Measurements from ENCODE around the gene PDE4A.
A peak's percentile ranks its signal among the peaks of the same experiment; 100 is the strongest.
"Not testable (repeated sequence)": the region's sequence is repeated elsewhere in the genome, so short reads cannot be mapped to it uniquely, and the experiment has no call there.

The PDE4A gene

DNA sequence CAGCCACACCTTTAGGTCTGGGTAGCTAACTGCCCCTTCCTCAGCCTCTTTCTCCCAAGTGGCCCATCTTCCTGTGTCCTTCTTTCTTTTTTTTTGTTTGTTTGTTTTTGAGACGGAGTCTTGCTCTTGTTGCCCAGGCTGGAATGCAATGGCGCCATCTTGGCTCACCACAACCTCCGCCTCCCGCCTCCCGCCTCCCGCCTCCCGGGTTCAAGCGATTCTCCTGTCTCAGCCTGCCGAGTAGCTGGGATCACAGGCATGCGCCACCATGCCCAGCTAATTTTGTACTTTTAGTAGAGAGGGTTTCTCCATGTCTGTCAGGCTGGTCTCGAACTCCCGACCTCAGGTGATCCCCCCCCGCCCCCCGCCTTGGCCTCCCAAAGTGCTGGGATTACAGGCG lies 41.7 kb downstream of the PDE4A start:
- DNase-seq (ENCODE audit: low spot score) = not testable (repeated sequence)

DNA sequence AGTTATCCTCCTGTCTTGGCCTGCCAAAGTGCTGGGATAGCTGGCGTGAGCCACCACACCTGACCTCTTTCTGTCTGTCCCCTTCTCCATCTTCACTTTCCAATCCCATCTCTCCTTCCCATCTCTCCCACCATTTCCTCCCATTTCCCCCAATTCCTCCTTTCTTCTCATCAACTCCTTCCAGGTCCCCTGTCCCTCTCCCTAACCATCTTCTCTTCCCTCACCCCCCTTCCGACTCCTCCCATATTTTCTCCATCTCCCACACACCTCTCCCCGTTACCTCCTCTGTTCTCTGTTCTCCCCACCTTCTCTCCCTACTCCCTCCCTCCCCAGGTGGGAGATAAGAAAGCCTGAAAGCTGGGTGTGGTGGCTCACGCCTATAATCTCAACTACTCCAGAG lies 42.2 kb downstream of the PDE4A start:
- no peak for DNase-seq (ENCODE audit: low spot score)

DNA sequence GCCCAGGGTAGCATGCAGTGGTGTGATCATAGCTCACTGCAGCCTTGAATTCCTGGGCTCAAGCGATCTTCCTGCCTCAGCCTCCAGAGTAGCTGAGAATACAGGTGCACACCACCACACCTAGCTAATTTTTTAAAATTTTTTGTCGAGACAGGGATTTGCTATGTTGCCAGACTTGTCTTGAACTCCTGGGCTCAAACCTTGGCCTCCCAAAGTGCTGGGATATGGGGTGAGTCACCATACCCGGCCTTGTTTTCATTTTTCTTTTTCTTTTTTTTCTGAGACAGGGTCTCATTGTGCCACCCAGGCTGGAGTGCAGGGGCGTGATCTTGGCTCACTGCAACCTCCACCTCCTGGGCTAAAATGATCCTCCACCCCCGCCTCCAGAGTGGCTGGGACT lies 44.1 kb downstream of the PDE4A start:
- no peak for DNase-seq (ENCODE audit: low spot score)

DNA sequence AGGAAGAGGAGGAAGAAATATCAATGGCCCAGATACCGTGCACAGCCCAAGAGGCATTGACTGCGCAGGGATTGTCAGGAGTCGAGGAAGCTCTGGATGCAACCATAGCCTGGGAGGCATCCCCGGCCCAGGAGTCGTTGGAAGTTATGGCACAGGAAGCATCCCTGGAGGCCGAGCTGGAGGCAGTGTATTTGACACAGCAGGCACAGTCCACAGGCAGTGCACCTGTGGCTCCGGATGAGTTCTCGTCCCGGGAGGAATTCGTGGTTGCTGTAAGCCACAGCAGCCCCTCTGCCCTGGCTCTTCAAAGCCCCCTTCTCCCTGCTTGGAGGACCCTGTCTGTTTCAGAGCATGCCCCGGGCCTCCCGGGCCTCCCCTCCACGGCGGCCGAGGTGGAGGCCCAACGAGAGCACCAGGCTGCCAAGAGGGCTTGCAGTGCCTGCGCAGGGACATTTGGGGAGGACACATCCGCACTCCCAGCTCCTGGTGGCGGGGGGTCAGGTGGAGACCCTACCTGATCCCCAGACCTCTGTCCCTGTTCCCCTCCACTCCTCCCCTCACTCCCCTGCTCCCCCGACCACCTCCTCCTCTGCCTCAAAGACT lies 46.9 kb downstream of the PDE4A start:
- DNase-seq (ENCODE audit: low spot score) = no peak

DNA sequence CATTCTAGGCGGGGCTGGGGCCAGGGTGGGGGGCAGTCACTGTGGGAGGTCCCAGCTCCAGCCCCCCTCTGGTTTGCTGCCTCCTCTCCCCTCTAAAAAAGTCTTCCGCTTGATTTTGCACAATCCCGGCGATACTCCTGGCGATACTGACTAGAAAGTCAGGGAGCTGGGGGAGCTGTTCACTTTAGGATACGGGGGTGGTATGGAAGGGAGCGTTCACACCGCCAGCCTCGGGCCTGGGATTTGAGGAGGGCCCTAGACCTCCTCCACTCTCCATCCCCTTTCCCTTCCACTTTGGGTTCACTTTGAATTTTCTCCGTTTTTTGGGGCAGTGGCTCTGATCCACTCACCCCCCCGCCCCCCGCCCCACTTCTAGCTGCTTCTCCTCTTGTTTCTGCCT lies 47.8 kb downstream of the PDE4A start:
- no peak for DNase-seq (ENCODE audit: low spot score)

DNA sequence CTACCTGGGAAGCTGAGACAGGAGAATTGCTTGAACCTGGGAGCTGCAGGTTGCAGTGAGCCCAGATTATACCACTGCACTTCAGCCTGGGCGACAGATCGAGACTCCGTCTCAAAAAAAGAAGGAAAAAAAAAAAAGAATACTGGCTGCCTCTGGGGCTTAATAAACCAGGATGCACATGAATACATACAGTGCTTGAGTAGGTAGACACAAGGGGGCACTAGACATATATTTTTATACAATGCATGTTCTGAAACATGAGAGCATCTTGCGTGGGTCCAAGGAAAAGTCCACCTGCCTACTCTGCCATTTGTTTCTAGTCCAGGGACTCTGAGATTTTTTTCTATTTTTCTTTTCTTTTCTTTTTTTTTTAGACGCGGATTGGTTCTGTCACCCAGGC lies 51.6 kb downstream of the PDE4A start:
- DNase-seq (ENCODE audit: low spot score) = peak; percentile 66

DNA sequence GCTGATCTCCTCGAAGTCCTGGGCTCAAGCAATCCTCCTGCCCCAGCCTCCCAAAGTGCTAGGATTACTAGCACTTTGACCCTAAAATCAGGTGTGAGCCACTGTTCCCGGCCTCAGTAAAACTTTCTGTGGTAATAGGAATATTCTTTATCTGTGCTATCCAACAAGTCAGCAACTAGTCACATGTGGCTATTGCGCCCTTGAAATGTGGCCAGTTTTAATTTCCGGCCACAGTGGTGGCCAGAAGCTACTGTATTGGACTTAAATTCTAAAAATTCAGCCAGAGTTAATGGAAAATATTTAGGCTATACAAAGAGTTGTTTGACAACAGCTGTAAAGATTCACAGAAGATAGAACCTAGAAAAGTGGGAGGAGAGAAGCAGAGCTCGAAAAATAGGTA lies 52.9 kb downstream of the PDE4A start:
- no peak for DNase-seq (ENCODE audit: low spot score)

DNA sequence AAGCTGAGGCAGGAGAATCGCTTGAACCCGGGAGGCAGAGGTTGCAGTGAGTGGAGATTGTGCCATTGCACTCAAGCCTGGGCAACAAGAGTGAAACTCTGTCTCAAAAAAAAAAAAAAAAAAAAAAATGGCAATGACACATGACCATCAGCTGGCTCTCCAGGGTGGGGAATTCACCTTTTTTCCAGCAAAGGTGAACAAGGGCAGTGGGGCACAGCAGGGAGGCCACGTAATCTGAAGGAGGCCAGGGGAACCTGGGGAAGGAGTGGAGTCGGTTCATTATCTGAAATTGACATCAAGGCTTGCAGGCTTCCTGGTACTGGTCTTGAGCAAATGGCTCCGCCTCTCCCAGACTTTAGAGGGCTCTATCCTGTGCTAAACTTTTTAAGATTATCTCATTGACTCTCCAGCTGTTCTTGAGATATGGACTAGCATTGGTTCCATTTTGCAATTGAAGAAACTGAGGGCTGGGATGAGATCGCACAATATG lies 54.7 kb downstream of the PDE4A start:
- no peak for DNase-seq (ENCODE audit: low spot score)

DNA sequence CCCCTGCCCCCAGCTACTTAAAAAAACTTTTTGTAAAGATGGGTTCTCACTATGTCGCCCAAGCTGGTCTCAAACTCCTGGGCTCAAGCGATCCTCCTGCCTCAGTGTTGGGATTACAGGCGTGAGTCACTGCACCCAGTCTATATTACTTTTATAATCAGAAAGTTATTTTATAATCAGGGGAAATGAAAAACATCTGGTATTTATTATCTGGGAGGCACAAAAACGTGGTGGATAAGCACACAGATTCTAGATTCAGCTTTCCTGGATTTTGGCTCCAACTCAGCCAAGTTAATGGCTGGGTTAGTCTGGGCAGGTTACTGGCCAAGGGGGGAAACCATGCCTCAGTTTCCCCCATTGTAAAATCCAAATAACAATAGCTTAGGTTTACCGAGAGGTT lies 58.1 kb downstream of the PDE4A start:
- no peak for DNase-seq (ENCODE audit: low spot score)

DNA sequence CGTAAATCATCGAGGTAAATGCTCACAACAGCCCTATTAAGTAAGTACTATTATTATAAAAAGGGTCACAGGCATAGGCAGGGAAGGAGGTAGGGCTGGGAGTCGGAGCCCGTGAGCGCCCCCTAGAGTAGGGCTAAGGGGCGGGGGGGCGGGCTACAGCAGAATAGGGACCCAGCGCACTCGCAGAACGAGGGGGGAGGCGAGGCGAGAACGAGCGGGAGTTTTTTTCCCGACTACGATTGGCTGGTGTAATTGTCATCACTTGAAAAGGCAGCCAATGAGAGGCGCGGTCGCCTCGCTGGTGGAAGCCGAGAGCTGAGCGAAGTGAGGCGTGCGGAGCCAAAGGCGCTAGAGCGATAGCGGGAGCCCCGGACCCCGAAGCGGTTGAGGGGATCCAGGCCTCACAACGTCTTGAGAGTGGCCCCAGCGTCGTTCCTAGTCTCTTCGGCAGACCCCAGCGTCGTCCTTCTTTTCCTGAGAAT lies 58.6 kb downstream of the PDE4A start:
- DNase-seq (ENCODE audit: low spot score) = no peak

DNA sequence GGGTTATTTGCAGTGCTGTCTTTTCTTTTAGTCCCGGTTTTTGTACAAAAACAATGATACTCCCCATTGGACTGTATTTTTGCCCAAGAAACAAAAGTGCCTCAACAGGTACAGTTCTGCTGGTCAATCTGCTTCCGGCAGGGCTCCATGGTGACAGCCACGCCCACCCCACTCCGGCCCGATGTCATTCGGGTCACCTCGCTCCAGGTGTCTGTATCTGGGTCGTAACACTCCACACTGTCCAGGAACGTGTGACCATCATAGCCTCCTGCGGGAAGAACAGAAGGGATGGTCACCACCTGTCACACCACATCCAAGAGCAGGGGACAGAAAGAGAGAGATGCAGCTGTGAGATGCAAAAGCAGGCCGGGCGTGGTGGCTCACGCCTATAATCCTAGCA lies 66.2 kb downstream of the PDE4A start:
- DNase-seq (ENCODE audit: low spot score) = peak; percentile 2

DNA sequence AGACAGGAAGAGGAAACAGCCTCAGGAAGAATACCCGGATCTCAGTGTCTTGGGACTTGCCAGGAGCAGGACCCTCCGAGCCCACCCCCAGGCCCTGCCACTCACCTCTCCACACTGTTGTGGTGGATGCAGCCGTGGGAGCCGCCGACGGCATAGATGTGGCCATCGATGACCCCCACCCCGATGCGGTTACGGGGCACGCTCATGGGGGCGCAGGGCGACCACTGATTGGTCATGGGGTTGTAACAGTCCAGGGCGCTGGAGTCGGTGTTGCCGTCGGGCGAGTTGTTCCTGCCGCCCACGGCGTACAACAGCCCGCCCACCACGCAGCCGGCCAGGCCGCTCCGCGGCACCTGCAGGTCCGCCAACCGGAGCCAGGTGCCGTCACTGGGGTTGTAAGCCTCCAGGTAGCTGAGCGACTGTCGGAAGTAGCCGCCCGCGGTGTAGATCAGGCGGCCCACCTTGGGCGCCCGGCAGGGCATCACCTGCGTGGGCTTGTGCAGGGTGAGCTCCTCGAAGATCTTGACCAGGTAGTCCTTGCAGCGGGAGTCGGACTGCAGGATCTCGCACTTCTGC lies 71.2 kb downstream of the PDE4A start:
- DNase-seq (ENCODE audit: low spot score) = no peak

DNA sequence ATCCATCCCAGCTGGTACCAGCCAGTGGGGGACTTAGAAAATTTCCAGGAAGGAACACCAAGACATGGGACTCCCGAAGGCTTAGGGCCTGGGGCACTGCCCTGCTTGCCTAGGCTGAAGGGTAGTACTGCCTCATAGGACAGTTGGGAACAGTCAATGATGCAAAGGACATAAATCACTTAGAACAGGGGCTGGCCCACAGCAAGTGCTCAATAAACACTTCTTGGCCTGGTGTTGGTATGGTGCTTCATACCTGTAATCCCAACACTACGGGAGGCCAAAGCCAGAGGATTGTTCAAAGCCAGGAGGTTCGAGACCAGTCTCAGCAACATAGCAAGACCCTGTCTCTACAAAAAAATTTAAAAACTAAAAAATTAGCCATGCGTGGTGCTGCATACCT lies 77.0 kb downstream of the PDE4A start:
- DNase-seq (ENCODE audit: low spot score) = no peak

DNA sequence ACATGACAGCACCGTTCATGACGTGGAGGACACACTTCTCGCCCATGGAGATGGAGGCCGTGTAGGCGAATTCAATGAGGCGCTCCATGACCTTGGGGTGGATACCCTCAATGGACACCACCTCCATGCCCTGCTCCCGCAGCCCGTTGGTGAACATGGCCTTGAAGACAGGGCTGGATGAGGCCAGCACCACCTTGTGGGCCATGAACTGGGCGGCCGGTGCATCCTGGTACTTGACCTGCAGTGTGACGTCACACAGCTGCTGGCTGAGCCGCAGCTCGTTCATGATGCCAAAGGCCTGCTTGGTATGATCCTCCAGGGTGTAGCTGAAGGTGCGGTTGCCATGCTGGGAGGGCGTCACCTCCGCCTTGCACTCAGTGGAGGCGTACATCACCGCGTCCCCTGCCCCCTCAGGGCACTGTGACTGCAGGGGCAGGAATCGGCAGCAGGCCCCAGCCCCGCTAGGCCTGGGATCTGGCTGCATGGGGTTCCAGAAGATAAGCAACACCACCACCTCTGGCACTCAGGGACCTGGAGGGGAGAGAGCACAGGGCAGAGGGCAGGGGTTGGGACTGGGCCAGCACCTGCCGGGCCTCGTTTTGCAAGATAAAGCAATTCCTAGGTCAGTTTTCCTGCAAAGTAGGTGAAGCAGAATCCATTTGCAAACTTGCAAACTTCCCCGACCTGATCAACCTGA lies 79.4 kb downstream of the PDE4A start:
- DNase-seq (ENCODE audit: low spot score) = no peak

DNA sequence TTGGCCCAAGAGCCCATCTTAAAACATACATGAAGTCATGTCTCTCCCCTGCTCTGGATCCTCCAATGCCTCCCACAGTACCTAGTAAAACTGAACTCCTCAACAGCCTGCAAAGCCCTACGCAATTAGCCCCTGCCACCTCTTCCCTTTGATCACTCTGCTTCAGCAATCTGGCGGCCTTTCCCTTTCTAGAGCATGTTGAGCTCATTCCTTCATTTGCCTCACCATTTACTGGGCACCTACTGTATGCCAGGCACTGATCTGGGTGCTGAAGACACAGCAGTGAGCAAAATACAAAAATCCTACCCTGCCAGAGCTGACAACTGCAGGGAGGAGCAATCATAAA lies 79.9 kb downstream of the PDE4A start:
- DNase-seq (ENCODE audit: low spot score) = no peak

DNA sequence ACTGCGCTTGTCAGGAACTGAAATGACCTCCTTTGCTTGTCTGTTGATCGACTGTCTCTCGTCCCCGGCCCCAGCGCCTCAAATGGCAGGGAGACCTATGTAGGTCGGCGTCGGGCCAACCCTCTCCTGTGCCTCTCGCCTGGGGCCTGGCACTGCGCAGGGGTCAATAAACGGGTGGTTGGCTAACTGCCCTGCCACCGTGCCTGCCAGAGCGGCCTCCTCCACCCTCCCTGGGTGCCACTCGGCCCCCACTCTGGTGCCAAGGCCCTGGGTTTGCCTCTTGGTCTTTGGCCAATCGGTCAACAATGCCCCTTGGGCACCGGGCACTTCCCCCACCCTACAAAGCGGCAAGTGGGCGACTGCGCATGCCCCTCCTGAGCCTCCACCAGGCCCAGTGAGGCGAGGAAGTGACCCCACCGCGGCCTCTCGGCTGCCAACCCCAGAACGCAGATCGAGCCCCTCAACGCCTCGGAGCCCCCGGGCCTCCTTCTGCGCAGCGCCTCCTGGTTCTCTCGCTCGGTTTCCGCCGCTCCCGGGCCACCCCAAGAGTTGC lies 81.7 kb downstream of the PDE4A start:
- DNase-seq (ENCODE audit: low spot score) = peak; percentile 75

DNA sequence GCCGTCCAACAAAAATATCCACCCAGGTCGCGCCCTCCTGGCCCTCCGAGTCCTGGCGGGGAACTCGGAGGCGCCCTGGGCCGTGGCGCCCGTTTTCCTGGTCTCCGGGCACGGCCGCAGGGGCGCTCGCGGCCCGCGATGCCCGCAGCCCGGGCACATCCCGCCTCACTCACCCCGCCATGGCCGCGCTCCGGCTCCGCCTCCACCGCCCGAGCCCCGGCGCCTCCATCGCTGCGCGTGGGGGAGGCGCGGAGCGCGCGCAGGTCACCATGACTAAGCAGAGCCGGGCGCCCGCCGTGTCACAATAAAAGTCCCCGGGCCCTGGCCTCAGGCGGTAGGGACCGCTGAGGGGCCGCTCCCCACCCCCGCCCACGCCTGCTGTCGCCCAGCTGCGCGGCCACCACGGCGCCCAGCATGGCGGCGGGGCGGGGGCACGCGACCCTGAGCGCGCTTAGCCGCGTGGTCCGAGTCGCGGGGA lies 82.2 kb downstream of the PDE4A start:
- peak; percentile 98 for DNase-seq (ENCODE audit: low spot score)

DNA sequence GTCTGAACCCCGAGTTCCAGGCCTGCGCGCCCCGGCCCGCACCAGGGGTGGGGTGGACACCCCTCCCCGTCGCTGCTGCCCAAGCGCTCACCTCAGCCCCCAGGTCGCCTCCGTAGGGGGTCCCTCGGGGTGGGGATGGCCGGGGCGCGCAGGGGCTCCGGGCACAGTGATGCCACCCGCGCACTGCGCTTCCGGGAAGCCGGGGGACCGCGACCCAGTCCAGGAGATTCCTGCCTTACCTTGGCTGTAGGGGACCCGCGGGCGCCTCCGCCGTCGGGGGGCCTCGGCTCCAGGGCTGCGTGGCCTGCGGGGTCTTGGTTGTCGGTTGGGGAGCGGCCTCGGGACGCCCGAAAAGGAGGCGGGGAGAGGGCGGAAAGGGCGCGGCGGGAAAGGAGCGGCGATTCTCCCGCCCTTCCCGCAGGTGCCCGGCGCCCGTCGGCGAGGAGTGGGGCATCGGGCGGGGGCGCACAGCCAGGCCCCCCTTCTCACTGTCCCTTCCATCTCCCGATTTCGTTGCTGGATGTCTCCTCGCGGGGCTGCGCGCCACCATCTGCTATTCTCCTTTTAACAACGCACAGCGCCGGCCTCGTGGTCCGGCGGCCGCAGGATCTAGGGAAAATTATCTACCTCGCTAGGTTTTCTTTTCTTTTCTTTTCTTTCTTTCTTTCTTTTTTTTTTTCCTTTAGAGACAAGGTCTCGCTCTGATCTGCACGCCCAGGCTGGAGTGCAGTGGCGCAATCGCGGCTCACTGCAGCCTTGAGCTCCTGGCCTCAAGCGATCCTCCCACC lies 82.9 kb downstream of the PDE4A start, which contains the start of gene KEAP1:
TSS of gene KEAP1 (minus strand) at position 355 of the 788 bp plus-strand sequence. CDS start 3,323 bp downstream, outside the sequence.
- no peak for DNase-seq (ENCODE audit: low spot score)

DNA sequence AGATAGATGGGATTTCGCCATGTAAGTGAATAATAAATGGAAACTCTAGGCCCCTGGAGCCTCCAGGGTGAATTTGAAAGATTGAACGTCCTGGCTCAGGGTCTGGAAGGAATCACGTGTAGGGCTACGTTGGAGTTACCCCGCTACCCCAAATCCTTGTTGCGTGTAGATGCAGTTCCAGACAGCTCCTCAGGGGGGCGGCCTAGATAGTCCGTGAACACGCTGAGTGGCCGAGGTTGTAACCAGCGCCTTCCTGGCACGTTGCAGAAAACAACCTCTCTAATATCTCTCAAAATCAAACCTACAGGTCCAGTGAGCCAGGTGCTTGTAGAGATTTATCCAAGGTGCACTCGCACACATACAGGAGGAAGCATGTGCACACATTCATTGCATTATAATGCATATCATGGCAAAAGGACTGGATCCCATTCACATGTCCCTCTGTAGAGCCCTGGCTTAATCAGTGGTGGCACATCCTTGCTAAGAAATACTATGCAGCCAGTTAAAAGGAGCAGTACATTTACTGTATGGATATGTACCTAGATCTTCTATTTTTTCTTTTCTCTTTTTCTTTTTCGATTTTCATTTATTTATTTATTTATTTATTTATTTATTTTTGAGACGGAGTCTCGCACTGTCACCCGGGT lies 85.4 kb downstream of the PDE4A start:
- peak; percentile 80 for DNase-seq (ENCODE audit: low spot score)

DNA sequence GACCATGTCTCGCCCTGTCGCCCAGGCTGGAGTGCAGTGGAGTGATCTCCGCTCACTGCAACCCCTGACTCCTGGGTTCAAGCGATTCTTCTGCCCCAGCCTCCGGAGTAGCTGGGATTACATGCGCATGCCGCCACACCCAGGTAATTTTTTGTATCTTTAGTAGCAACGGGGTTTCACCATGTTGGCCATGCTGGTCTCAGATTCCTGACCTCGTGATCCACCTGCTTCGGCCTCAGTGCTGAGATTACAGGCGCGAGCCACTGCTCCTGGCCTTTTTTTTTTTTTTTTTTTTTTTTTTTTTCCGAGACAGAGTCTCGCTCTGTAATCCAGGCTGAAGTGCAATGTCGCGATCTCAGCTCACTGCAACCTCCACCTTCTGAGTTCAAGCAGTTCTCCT lies 87.7 kb downstream of the PDE4A start:
- no peak for DNase-seq (ENCODE audit: low spot score)

DNA sequence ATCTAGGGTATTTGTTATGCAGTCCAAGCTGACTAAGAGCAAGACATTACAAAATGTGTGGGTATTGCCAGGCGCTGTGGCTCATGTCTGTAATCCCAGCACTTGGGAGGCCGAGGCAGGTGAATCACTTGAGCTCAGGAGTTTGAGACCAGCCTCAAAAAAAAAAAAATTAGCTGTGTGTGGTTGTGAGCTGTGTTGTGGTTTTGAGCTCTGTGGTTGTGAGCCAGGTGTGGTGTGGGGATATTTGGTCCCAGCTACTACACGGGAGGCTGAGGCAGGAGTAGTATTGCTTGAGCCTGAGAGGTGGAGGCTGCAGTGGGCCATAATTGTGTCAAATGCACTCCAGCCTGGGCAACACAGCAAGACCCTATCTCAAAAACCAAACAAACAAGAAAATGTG lies 88.4 kb downstream of the PDE4A start:
- peak; percentile 5 for DNase-seq (ENCODE audit: low spot score)
